Measurements from ENCODE around the gene SLC35F4.
A peak's percentile ranks its signal among the peaks of the same experiment; 100 is the strongest.

Gene SLC35F4

GRCh38 chr14:57884175-57884574 lies 18.3 kb upstream of the SLC35F4 start:
- no peak for DNase-seq (ENCODE audit: low read depth)
- TF ChIP-seq CTCF (IDR thresholded peaks at IDR 0.05; ENCODE audit: control insufficient read depth, insufficient read depth, low read depth, low read length, missing control alignments) = peak; percentile 19
- H3K4me3 ChIP-seq (ENCODE audit: control insufficient read depth, low read depth, low read length) = no peak overlapping the region

GRCh38 chr14:57883061-57883460 lies 17.2 kb upstream of the SLC35F4 start:
- no peak overlapping the region for H3K4me3 ChIP-seq (ENCODE audit: control insufficient read depth, low read depth, low read length)
- TF ChIP-seq CTCF (IDR thresholded peaks at IDR 0.05; ENCODE audit: control insufficient read depth, insufficient read depth, low read depth, low read length, missing control alignments) = no peak
- DNase-seq (ENCODE audit: low read depth) = no peak

DNA sequence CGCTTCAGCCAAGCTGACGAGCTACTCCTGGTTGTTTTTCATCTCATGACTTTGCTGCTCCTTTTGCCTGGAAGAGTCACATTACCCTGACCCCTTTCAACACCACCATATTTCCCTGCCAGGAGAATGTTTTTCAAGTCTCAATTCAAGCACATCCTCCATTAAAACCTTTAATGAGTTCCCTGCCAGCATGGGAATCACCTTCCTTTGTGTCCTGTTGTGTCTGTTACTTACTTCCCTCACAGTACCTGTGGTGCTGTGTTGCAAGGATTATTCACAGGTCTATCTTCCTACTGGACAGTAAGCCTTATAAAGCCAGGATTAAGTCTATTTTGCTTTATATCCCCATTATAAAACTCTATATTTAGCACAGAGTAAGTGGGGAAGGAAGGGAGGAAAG lies 13.6 kb upstream of the SLC35F4 start:
- H3K4me3 ChIP-seq (ENCODE audit: control insufficient read depth, low read depth, low read length) = no peak overlapping the region
- no peak for TF ChIP-seq CTCF (IDR thresholded peaks at IDR 0.05; ENCODE audit: control insufficient read depth, insufficient read depth, low read depth, low read length, missing control alignments)
- DNase-seq (ENCODE audit: low read depth) = no peak

- TF ChIP-seq CTCF (IDR thresholded peaks at IDR 0.05; ENCODE audit: control insufficient read depth, insufficient read depth, low read depth, low read length, missing control alignments) = no peak
- no peak for DNase-seq (ENCODE audit: low read depth)
Measured at GRCh38 chr14:57875985-57876384, 10.1 kb upstream of the SLC35F4 start.

DNA sequence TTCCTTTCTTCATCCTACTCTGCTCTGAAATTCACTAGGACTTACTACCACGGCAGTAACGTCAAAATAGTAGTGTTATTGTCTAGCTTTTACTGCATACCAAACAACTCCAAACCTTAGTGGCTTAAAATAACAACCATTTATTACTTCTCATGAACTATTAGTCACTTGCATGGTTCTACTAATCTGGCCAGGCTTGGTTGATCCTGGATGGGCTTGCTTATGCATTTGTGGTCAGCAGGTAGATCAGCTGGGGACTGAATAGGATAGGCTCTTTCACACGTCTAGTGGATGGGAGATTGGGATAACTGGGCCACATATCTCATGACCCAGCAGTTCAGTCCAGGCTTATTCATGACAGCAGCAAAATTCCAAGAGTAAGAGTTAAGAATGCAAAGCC lies 9.4 kb upstream of the SLC35F4 start:
- TF ChIP-seq CTCF (IDR thresholded peaks at IDR 0.05; ENCODE audit: control insufficient read depth, insufficient read depth, low read depth, low read length, missing control alignments) = no peak
- no peak overlapping the region for H3K4me3 ChIP-seq (ENCODE audit: control insufficient read depth, low read depth, low read length)
- no peak for DNase-seq (ENCODE audit: low read depth)

More at GRCh38 chr14:57875985-57876384, 10.1 kb upstream of the SLC35F4 start:
- no peak overlapping the region for H3K4me3 ChIP-seq (ENCODE audit: control insufficient read depth, low read depth, low read length)

- peak; percentile 49 for DNase-seq (ENCODE audit: low read depth)
- peak; percentile 90 for TF ChIP-seq CTCF (IDR thresholded peaks at IDR 0.05; ENCODE audit: control insufficient read depth, insufficient read depth, low read depth, low read length, missing control alignments)
- no peak overlapping the region for H3K4me3 ChIP-seq (ENCODE audit: control insufficient read depth, low read depth, low read length)
Measured at GRCh38 chr14:57871459-57872080, 5.7 kb upstream of the SLC35F4 start.

Measured in AG09309 (cell line).